Measurements from ENCODE around the gene PINLYP.

DNA sequence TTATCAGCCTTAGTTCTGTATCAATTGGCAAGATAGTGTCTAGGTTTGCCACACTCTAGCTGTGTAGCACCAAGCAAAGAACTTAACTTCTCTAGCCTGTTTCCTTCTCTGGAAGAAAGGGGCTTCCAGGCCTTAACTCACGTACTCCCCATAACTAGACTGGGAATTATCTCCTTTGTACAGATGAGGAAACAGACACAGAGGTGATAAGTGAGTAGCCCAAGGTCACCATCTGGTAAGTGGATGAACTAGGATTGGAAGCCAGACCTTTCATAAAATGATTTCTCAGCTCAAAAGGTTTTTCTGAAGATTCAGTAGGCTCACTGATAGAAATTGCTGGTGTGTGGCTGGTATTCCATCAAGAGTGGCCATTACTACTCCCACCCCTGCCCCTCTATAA is 40.7 kb downstream of the PINLYP start:
- no peak for TF ChIP-seq CTCF (conservative IDR thresholded peaks at IDR 0.05; ENCODE audit: low read length)
- no peak for TF ChIP-seq EZH2phosphoT487 (IDR thresholded peaks at IDR 0.05; ENCODE audit: borderline replicate concordance, low read depth, low read length)
